GM11168 (cell line): Measurements from ENCODE around the gene ARID1B.

ENCODE experiments used
- in situ Hi-C: fragments of 300-500 bp; cut with MboI; formaldehyde crosslinking; loops from one replicate; pipeline ENCODE4 v1.12.0; 2022; ENCODE audit warnings: low sequenced_read_pairs; ENCODE audit not compliant: unreplicated experiment

ARID1B gene

GRCh38 chr6:156870924-156871539, 93.9 kb downstream of the ARID1B start:
- in situ Hi-C loops = no loop called here

- in situ Hi-C loops = no loop called here
Measured at GRCh38 chr6:156872903-156873302, 95.7 kb downstream of the ARID1B start.

GRCh38 chr6:156873654-156874380, 96.6 kb downstream of the ARID1B start:
- in situ Hi-C loops = no loop called here

- in situ Hi-C loops = no loop called here
Measured at GRCh38 chr6:156875062-156875461, 97.9 kb downstream of the ARID1B start.

GRCh38 chr6:156876302-156876701, 99.1 kb downstream of the ARID1B start:
- in situ Hi-C loops = no loop called here

- in situ Hi-C loops = no loop called here
Measured at GRCh38 chr6:156877126-156877863, 100.1 kb downstream of the ARID1B start.

- in situ Hi-C loops = no loop called here
Measured at GRCh38 chr6:156878681-156879080, 101.5 kb downstream of the ARID1B start.

- in situ Hi-C loops = no loop called here
Measured at GRCh38 chr6:156879186-156879585, 102.0 kb downstream of the ARID1B start.

- in situ Hi-C loops = no loop called here
Measured at GRCh38 chr6:156879591-156879990, 102.4 kb downstream of the ARID1B start.

GRCh38 chr6:156880913-156881312, 103.7 kb downstream of the ARID1B start:
- in situ Hi-C loops = no loop called here

- in situ Hi-C loops = no loop called here
Measured at GRCh38 chr6:156881687-156882629, 104.8 kb downstream of the ARID1B start.

- in situ Hi-C loops = no loop called here
Measured at GRCh38 chr6:156883497-156884252, 106.5 kb downstream of the ARID1B start.

GRCh38 chr6:156884306-156884705, 107.1 kb downstream of the ARID1B start:
- in situ Hi-C loops = no loop called here

- in situ Hi-C loops = no loop called here
Measured at GRCh38 chr6:156885562-156885961, 108.4 kb downstream of the ARID1B start.

- in situ Hi-C loops = no loop called here
Measured at GRCh38 chr6:156886409-156886808, 109.2 kb downstream of the ARID1B start.

GRCh38 chr6:156887623-156888269, 110.6 kb downstream of the ARID1B start:
- in situ Hi-C loops = no loop called here

- in situ Hi-C loops = no loop called here
Measured at GRCh38 chr6:156889469-156889868, 112.3 kb downstream of the ARID1B start.

- in situ Hi-C loops = no loop called here
Measured at GRCh38 chr6:156889986-156890385, 112.8 kb downstream of the ARID1B start.
